C4-2B (cell line): ENCODE measurements around the gene BRD3.

Source experiments
- ZFX ChIP-seq: fragments of 450-650 bp; IDR thresholded peaks from 2 replicates; pipeline ENCODE4 v1.6.1; 2017
- TF ChIP-seq, protein P1 (sequence below): fragments of 450-650 bp; conservative IDR thresholded peaks from 2 replicates; pipeline ENCODE4 v1.5.1; 2017; ENCODE audit warnings: mild to moderate bottlenecking

DNA sequence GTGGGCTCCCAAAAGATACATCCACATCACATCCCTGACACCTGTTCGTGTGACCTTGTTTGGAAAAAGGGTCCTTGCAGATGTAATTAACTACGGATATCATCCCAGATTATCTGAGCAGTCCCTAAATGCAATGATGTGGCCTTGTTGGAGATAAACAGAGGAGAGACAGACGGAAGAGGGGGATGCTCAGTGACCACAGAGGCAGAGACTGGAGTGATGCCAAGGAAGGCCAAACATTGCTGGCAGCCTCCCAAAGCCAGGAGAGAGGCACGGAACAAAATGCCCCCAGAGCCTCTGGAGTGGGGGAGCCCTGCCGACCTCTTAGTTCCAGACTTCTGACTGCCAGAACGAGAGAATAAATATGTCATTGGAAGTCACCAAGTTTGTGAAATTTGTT is 60.7 kb downstream of the BRD3 start:
- TF ChIP-seq, protein P1, sequence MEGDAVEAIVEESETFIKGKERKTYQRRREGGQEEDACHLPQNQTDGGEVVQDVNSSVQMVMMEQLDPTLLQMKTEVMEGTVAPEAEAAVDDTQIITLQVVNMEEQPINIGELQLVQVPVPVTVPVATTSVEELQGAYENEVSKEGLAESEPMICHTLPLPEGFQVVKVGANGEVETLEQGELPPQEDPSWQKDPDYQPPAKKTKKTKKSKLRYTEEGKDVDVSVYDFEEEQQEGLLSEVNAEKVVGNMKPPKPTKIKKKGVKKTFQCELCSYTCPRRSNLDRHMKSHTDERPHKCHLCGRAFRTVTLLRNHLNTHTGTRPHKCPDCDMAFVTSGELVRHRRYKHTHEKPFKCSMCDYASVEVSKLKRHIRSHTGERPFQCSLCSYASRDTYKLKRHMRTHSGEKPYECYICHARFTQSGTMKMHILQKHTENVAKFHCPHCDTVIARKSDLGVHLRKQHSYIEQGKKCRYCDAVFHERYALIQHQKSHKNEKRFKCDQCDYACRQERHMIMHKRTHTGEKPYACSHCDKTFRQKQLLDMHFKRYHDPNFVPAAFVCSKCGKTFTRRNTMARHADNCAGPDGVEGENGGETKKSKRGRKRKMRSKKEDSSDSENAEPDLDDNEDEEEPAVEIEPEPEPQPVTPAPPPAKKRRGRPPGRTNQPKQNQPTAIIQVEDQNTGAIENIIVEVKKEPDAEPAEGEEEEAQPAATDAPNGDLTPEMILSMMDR = no peak
- no peak for TF ChIP-seq ZFX
